ENCODE measurements around the gene SBNO1. TPM values are rescaled to one million over a fixed set of nuclear protein-coding genes. Genes with fewer than 3 reads are reported as not detected.

Gene SBNO1
- 15.4 and 23.0 TPM in 2 replicates for total RNA-seq

DNA sequence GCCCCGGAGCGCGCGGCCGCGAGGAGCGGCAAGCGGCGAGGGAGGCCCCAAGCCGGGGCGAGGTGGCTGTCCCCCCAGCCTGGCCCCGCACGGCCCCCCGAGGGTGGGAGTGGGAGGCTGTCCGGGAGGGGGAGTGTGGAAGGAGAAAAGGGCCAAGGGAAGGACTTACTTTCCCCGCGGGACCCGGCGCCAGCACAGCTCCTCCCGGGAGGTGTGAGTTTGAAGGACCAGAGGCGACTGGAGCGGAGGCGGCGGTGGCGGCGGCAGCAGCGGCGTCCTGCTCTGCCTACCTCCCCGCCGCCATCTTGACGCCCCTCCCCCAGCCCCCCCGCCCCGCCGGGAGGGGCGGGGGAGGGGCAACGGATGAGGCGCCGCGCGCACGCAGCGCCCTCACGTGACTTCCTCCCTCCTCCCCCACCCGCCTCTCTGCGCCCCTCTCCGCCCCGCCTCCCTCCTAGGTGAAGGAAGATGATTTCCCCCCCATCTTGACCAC lies at the start of gene SBNO1:
SBNO1 (minus strand) TSS at position 316 of the 493 bp plus-strand sequence. CDS start 14,406 bp downstream, outside the sequence.

Other genes starting within 250 kb of the SBNO1 start
- gene PITPNM2, start 213.8 kb downstream of the SBNO1 start, total RNA-seq, result 3.5 and 4.6 TPM in 2 replicates
- 28.5 and 31.1 TPM in 2 replicates for gene MPHOSPH9, start 131.7 kb downstream of the SBNO1 start, total RNA-seq
- gene MTRFR, start 131.4 kb downstream of the SBNO1 start, total RNA-seq, result 9.9 and 13.5 TPM in 2 replicates
- gene CDK2AP1, start 93.0 kb downstream of the SBNO1 start, total RNA-seq, result 149 and 157 TPM in 2 replicates
- 36.1 and 40.3 TPM in 2 replicates for gene KMT5A, start 19.3 kb upstream of the SBNO1 start, total RNA-seq
- gene RILPL2, start 71.8 kb upstream of the SBNO1 start, total RNA-seq, result 5.7 and 6.8 TPM in 2 replicates
- gene SNRNP35, start 93.3 kb upstream of the SBNO1 start, total RNA-seq, result 11.5 and 11.6 TPM in 2 replicates
- 5.0 and 9.5 TPM in 2 replicates for gene RILPL1, start 168.9 kb upstream of the SBNO1 start, total RNA-seq
- 568 and 610 TPM in 2 replicates for gene TMED2, start 219.7 kb upstream of the SBNO1 start, total RNA-seq
- gene DDX55, start 237.3 kb upstream of the SBNO1 start, total RNA-seq, result 11.4 and 19.0 TPM in 2 replicates